Gastrocnemius medialis (tissue), 4 donors: Measurements from ENCODE around the gene PPIB.

Experiments
- CTCF ChIP-seq, 5 experiments: fragments of 450-650 bp in 3 of 5; fragments of 200-600 bp in 2 of 5; sonication (generic) in 2 of 5; IDR thresholded peaks in 4 of 5; conservative IDR thresholded peaks in 1 of 5; 1 replicate in 4 of 5; 2 replicates in 1 of 5; pipeline ENCODE4 v1.5.1; 2016 to 2019; ENCODE audit warnings: antibody characterized with exemption in 5 of 5, mild to moderate bottlenecking in 3 of 5, moderate library complexity in 3 of 5
- POLR2A ChIP-seq, 2 donors: fragments of 450-650 bp; IDR thresholded peaks; one replicate each; pipeline ENCODE4 v1.6.1; 2017; ENCODE audit warnings: antibody characterized with exemption in 2 of 2, mild to moderate bottlenecking in 2 of 2, moderate library complexity in 2 of 2

- TF ChIP-seq POLR2A (IDR thresholded peaks at IDR 0.05) (no peak), CTCF (IDR thresholded peaks at IDR 0.05 in 4 of 5, conservative IDR thresholded peaks at IDR 0.05 in 1 of 5) (no peak)
Measured at GRCh38 chr15:64187396-64188191, 24.8 kb upstream of the PPIB start.
